ENCODE results near the gene TNS1.

DNA sequence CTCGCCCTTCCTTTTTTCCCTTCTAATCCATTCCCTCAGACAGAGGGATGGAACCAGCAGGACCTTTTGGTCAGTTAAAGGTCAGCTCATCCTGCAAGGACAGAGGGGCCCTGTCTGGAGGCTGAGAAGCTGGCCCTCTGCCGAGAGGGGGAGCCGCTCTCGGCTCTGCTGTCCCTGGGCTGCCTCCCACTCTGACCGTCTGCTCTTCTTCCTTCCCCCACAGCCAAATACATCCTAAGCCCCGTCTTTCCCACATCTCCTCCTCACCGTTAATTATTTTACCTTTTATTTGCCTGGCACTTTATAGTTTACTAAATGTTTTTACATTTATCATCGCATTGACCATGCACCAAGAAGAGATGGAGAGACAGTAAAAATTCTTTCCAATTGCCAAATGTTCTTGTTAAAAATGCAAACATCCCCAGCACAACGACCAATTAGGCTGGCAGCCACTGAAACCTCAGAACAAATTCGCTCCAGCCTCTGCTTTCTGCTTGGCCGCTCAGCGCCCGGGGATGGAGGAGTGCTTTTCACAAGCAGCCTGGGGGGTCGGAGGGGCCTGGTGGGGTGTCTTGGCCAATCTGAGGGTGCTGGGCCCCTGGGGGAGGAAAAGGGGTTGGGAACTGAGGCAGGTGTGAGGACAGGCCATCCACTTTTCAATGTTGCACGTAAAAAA lies 123.7 kb downstream of the TNS1 start:
- TF ChIP-seq, protein P1, sequence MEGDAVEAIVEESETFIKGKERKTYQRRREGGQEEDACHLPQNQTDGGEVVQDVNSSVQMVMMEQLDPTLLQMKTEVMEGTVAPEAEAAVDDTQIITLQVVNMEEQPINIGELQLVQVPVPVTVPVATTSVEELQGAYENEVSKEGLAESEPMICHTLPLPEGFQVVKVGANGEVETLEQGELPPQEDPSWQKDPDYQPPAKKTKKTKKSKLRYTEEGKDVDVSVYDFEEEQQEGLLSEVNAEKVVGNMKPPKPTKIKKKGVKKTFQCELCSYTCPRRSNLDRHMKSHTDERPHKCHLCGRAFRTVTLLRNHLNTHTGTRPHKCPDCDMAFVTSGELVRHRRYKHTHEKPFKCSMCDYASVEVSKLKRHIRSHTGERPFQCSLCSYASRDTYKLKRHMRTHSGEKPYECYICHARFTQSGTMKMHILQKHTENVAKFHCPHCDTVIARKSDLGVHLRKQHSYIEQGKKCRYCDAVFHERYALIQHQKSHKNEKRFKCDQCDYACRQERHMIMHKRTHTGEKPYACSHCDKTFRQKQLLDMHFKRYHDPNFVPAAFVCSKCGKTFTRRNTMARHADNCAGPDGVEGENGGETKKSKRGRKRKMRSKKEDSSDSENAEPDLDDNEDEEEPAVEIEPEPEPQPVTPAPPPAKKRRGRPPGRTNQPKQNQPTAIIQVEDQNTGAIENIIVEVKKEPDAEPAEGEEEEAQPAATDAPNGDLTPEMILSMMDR (IDR thresholded peaks at IDR 0.05): no peak
- no peak for TF ChIP-seq POLR2A (IDR thresholded peaks at IDR 0.05)

All from Peyer's patch (tissue), 4 donors.